GM19351 (cell line): ENCODE data around the gene DBH.

Experiments
- ATAC-seq: cut with Tn5 transposase; IDR thresholded peaks from one replicate; pipeline ENCODE4 v1.9.1; 2021; ENCODE audit warnings: mild to moderate bottlenecking, moderate library complexity; ENCODE audit not compliant: unreplicated experiment

Gene DBH

GRCh38 chr9:133635533-133636531 is at the start of gene DBH:
DBH (plus strand) TSS chr9:133636363; CDS start chr9:133636372, 9 bp downstream.
- no peak for ATAC-seq

- no peak for ATAC-seq
These were observed 49.1 kb upstream of the DBH start for GRCh38 chr9:133587051-133587450.

GRCh38 chr9:133587466-133587865 is 48.7 kb upstream of the DBH start:
- ATAC-seq = no peak

- ATAC-seq = no peak
These were observed 46.5 kb upstream of the DBH start for GRCh38 chr9:133589454-133590227.

GRCh38 chr9:133590231-133590855 is 45.8 kb upstream of the DBH start:
- no peak for ATAC-seq

GRCh38 chr9:133591116-133591910 is 44.9 kb upstream of the DBH start:
- ATAC-seq = no peak

GRCh38 chr9:133591985-133592384 is 44.2 kb upstream of the DBH start:
- ATAC-seq = no peak

GRCh38 chr9:133592731-133593409 is 43.3 kb upstream of the DBH start:
- ATAC-seq = no peak

- ATAC-seq = no peak
These were observed 42.4 kb upstream of the DBH start for GRCh38 chr9:133593587-133594253.

- no peak for ATAC-seq
These were observed 41.9 kb upstream of the DBH start for GRCh38 chr9:133594310-133594709.

GRCh38 chr9:133595910-133596309 is 40.3 kb upstream of the DBH start:
- no peak for ATAC-seq

- ATAC-seq = no peak
These were observed 38.7 kb upstream of the DBH start for GRCh38 chr9:133597316-133597957.

GRCh38 chr9:133598978-133599377 is 37.2 kb upstream of the DBH start:
- no peak for ATAC-seq

GRCh38 chr9:133599470-133600173 is 36.5 kb upstream of the DBH start:
- ATAC-seq = no peak

- no peak for ATAC-seq
These were observed 35.4 kb upstream of the DBH start for GRCh38 chr9:133600739-133601138.

- no peak for ATAC-seq
These were observed 34.4 kb upstream of the DBH start for GRCh38 chr9:133601746-133602145.

GRCh38 chr9:133602277-133602676 is 33.9 kb upstream of the DBH start:
- no peak for ATAC-seq
